Epithelial cell of esophagus (primary cell): ENCODE results near the gene ZNF425.
"Not testable (repeated sequence)": the region's sequence is repeated elsewhere in the genome, so short reads cannot be mapped to it uniquely, and the experiment has no call there.

Source experiments
- DNase-seq: peaks from one replicate; pipeline ENCODE4 v3.0.0; 2010; ENCODE audit warnings: low read depth
- H3K4me3 ChIP-seq: 2 replicates; pipeline ENCODE4 v1.5.1; 2011; ENCODE audit warnings: mild to moderate bottlenecking, low read length, control low read depth
- TF ChIP-seq, protein P1 (sequence below): IDR thresholded peaks from 2 replicates; pipeline ENCODE4 v1.5.1; 2011; ENCODE audit warnings: low read depth, mild to moderate bottlenecking, low read length, control low read depth, inconsistent platforms; ENCODE audit not compliant: insufficient read depth; ENCODE audit errors: missing control alignments

Gene ZNF425

DNA sequence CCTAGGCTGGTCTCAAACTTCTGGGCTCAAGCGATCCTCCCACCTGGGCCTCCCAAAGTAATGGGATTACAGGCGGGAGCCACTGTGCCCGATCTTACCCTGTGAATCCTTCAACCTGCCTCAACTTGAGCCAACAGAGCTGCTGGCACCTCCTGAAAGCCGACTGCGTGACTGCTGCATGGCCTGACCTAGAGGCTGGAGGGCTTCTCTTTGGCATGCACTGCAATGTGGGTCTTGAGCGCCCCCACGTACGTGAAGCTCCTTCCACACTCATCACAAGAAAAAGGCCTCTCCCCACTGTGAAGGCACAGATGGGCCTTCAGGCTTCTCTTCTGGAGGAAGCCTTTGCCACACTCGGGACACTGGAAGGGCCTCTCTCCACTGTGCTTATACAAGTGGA is 22.7 kb downstream of the ZNF425 start:
- H3K4me3 ChIP-seq: no peak overlapping the region
- no peak for DNase-seq
- TF ChIP-seq, protein P1, sequence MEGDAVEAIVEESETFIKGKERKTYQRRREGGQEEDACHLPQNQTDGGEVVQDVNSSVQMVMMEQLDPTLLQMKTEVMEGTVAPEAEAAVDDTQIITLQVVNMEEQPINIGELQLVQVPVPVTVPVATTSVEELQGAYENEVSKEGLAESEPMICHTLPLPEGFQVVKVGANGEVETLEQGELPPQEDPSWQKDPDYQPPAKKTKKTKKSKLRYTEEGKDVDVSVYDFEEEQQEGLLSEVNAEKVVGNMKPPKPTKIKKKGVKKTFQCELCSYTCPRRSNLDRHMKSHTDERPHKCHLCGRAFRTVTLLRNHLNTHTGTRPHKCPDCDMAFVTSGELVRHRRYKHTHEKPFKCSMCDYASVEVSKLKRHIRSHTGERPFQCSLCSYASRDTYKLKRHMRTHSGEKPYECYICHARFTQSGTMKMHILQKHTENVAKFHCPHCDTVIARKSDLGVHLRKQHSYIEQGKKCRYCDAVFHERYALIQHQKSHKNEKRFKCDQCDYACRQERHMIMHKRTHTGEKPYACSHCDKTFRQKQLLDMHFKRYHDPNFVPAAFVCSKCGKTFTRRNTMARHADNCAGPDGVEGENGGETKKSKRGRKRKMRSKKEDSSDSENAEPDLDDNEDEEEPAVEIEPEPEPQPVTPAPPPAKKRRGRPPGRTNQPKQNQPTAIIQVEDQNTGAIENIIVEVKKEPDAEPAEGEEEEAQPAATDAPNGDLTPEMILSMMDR: no peak

DNA sequence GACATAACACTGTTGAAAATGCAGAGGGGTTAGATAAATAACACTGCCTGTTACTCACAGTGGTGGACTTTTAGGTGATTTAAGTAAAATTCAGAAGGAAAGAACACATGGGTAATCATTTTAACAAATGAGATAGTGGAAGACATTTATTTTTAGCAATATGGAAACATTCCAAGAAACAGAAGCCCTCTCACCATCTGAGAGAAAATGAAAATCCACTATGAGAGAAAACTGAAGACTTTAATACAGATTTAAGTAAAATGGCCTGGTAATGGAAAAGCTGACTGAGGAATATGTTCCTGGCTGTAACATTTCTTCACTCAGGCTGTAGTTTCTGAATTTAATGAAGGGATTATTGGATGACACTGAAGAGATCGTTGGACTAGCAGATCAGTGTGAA is 23.5 kb downstream of the ZNF425 start:
- no peak overlapping the region for H3K4me3 ChIP-seq
- TF ChIP-seq, protein P1: no peak
- no peak for DNase-seq

DNA sequence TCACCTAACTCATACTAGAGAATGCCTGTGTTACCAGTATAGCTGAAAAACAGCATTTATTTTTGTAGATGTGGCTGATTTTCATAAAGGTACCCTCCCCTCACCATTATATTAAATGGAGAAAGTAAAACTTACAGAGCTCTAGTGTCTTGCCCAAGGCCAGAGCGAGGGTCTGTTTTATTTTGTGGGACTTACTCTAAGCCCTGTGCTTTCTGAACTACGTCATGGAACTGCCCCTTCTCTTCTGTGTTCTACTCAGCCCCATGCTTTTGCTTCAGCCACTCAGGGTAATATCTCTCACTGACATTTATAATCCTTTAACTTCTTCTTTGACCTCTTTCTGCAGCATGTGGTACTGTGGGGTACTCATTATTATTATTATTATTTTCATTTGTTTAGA is 25.3 kb downstream of the ZNF425 start:
- TF ChIP-seq, protein P1: no peak
- no peak overlapping the region for H3K4me3 ChIP-seq
- DNase-seq: no peak

GRCh38 chr7:149099058-149099457 is 27.1 kb downstream of the ZNF425 start:
- TF ChIP-seq, protein P1: no peak
- H3K4me3 ChIP-seq: no peak overlapping the region
- DNase-seq: no peak

DNA sequence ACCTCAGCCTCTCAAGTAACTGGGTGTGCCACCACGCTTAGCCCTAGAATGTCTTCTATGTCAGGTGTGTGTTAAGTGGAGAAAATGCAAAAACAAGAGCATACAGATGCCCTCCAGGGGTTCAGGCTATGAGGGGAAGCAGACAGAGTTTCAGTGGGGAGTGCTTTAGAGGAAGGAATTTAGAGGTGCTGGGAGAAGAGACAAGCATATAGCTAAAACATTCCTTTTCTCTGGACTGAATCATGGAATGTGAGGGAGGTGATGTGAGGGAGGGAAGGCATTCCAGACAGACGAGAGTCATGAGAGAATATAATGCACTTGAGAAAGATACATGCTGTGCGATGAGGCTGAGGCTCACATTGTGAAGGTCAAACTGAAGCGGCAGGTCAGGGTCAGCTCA is 29.0 kb downstream of the ZNF425 start:
- DNase-seq: no peak
- TF ChIP-seq, protein P1: no peak
- H3K4me3 ChIP-seq: no peak overlapping the region

GRCh38 chr7:149093228-149093627 is 32.9 kb downstream of the ZNF425 start:
- no peak for DNase-seq
- no peak overlapping the region for H3K4me3 ChIP-seq
- TF ChIP-seq, protein P1: no peak

- DNase-seq, H3K4me3 ChIP-seq: not testable (repeated sequence)
Measured at GRCh38 chr7:149092244-149092643, 33.9 kb downstream of the ZNF425 start.
